Upper lobe of left lung (tissue), 4 donors: Measurements from ENCODE around the gene OLIG1.

ENCODE experiments used
- CTCF ChIP-seq, 6 experiments: fragments of 450-650 bp in 4 of 6; fragments of 200-600 bp in 2 of 6; sonication (generic) in 2 of 6; IDR thresholded peaks; one replicate each; pipeline ENCODE4 v1.5.1; 2016 to 2019; ENCODE audit warnings: antibody characterized with exemption in 6 of 6
- EP300 ChIP-seq, 4 donors: sonication (generic); formaldehyde crosslinking; IDR thresholded peaks; one replicate each; pipeline ENCODE4 v1.5.1; 2017; ENCODE audit warnings: antibody characterized with exemption in 4 of 4, control low read depth in 2 of 4
- POLR2A ChIP-seq, 4 donors: fragments of 450-650 bp; IDR thresholded peaks; one replicate each; pipeline ENCODE4 v1.5.1; 2016 to 2017; ENCODE audit warnings: antibody characterized with exemption in 4 of 4, mild to moderate bottlenecking in 2 of 4
- POLR2AphosphoS5 ChIP-seq, 2 donors: sonication (generic); formaldehyde crosslinking; IDR thresholded peaks; one replicate each; pipeline ENCODE4 v1.5.1; 2017; ENCODE audit warnings: antibody characterized with exemption in 2 of 2

DNA sequence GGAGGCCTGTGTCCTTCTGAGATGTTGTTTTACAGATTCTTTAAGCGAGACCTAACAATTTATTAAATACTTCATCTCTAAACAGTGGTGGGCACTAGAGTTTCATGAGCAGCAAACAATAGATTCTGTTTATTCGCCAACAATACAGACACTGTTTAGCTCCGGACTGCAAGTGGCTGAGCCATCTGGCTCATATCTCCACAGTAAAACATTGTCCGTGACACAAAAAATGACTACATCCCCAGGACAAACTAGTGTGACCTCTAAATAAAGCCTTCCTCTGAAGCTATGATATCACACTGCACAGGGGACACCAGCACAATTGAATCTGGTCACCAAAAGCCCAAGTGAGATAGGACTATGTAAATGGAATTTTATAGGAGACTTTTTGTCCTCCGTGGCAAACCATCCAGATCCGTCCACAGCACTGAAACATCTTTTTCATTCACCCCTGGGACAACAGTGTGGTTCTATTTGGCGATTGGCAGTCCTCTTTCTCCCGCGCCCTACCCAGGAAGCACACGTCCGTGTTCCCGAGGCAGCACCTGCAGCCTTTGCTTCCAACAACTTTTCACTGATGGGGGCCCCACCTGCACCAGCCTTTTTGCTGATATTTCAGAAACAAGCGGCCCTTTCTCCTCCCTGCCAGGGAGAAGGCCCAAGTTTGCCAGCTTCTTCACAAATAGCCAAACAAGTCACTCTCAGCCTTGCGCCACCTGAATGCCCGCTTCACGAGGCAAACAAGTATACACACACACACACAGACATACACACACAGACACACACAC is 47.4 kb downstream of the OLIG1 start:
- TF ChIP-seq POLR2A (IDR thresholded peaks at IDR 0.05), result no peak
- TF ChIP-seq CTCF (IDR thresholded peaks at IDR 0.05), result no peak
- TF ChIP-seq POLR2AphosphoS5 (IDR thresholded peaks at IDR 0.05), result no peak
- TF ChIP-seq EP300 (IDR thresholded peaks at IDR 0.05), result no peak
